B cell (primary cell): Measurements from ENCODE around the gene GADL1. TPM values are rescaled to one million over a fixed set of nuclear protein-coding genes. Genes with fewer than 3 reads are reported as not detected.

Experiments used
- ATAC-seq: fragments of 200-7000 bp; cut with Tn5 transposase; one replicate; pipeline ENCODE4 v1.10.0; 2021; ENCODE audit warnings: low read depth, mild to moderate bottlenecking, moderate number of reproducible peaks, moderate library complexity
- CTCF ChIA-PET: fragments of 350-600 bp; sonication (Branson Sonifier 250); formaldehyde crosslinking; loops from one replicate; lab custom pipeline; 2021; ENCODE audit warnings: antibody characterized with exemption, inconsistent platforms; lab: Charles Lee
- POLR2A ChIA-PET: fragments of 350-600 bp; sonication (Branson Sonifier 250); formaldehyde crosslinking; loops from one replicate; lab custom pipeline; 2021; ENCODE audit warnings: antibody characterized with exemption; lab: Charles Lee
- DNase-seq: peaks from one replicate; pipeline ENCODE4 v3.0.0; 2013
- H2AFZ ChIP-seq: 2 replicates; pipeline ENCODE4 v1.6.1; 2012; ENCODE audit warnings: mild to moderate bottlenecking, low read depth, low read length; ENCODE audit not compliant: insufficient read depth, poor library complexity, severe bottlenecking
- H3K27ac ChIP-seq, 2 donors: 1 replicate in 1 of 2; 2 replicates in 1 of 2; pipeline ENCODE4 v1.5.1; 2012 to 2013; ENCODE audit warnings: low read length in 2 of 2, mild to moderate bottlenecking in 2 of 2, moderate library complexity in 1 of 2
- H3K27me3 ChIP-seq, 4 experiments: fragments of 200-600 bp in 1 of 4; sonication (generic) in 1 of 4; replicated peaks in 1 of 4; 1 replicate in 2 of 4; 2 replicates in 2 of 4; pipeline versions ENCODE4 v1.6.1 to v1.7.0; 2013 to 2016; ENCODE audit warnings: low read length in 3 of 4, mild to moderate bottlenecking in 2 of 4, mixed read lengths in 1 of 4, moderate library complexity in 1 of 4; ENCODE audit not compliant: insufficient read depth in 4 of 4, control insufficient read depth in 3 of 4; ENCODE audit errors: control extremely low read depth in 1 of 4
- H3K36me3 ChIP-seq, 2 experiments: replicated peaks in 1 of 2; 1 replicate in 1 of 2; 2 replicates in 1 of 2; pipeline versions ENCODE4 v1.6.1 to v1.7.1; 2013; ENCODE audit warnings: low read length in 1 of 2; ENCODE audit not compliant: insufficient read depth in 2 of 2, control insufficient read depth in 1 of 2; ENCODE audit errors: control extremely low read depth in 1 of 2, extremely low read depth in 1 of 2
- H3K4me1 ChIP-seq, 2 donors: fragments of 200-600 bp in 1 of 2; sonication (generic) in 1 of 2; 1 replicate in 1 of 2; 2 replicates in 1 of 2; pipeline versions ENCODE4 v1.5.1 to v1.6.1; 2013 to 2017; ENCODE audit warnings: low read length in 2 of 2; ENCODE audit not compliant: control insufficient read depth in 2 of 2, insufficient read depth in 2 of 2
- H3K4me2 ChIP-seq: replicated peaks from 2 replicates; pipeline ENCODE3; 2012; ENCODE audit warnings: mild to moderate bottlenecking, low read depth, low read length; ENCODE audit not compliant: poor library complexity, severe bottlenecking
- H3K4me3 ChIP-seq, 5 experiments: fragments of 200-600 bp in 1 of 5; sonication (generic) in 1 of 5; 1 replicate in 3 of 5; 2 replicates in 2 of 5; pipeline versions ENCODE4 v1.5.1 to v1.7.0; 2011 to 2016; ENCODE audit warnings: low read length in 4 of 5, mild to moderate bottlenecking in 4 of 5, low read depth in 2 of 5, control low read depth in 1 of 5, moderate library complexity in 1 of 5; ENCODE audit not compliant: insufficient read depth in 1 of 5; ENCODE audit errors: control extremely low read depth in 1 of 5, extremely low read depth in 1 of 5
- H3K79me2 ChIP-seq: fragments of 200-600 bp; sonication (generic); one replicate; pipeline ENCODE4 v1.6.0; 2016; ENCODE audit warnings: low read length; ENCODE audit not compliant: control insufficient read depth, insufficient read depth
- H3K9ac ChIP-seq: fragments of 200-600 bp; sonication (generic); 2 replicates; pipeline ENCODE4 v1.6.1; 2017; ENCODE audit warnings: mild to moderate bottlenecking, low read length, moderate library complexity
- H3K9me3 ChIP-seq, 3 donors: one replicate each; pipeline versions ENCODE4 v1.6.1 to v1.7.1; 2013; ENCODE audit warnings: low read length in 2 of 3; ENCODE audit not compliant: control insufficient read depth in 2 of 3, insufficient read depth in 1 of 3; ENCODE audit errors: control extremely low read depth in 1 of 3
- H4K20me1 ChIP-seq: 2 replicates; pipeline ENCODE4 v1.6.0; 2012; ENCODE audit warnings: mild to moderate bottlenecking, low read length; ENCODE audit not compliant: insufficient read depth, control insufficient read depth, poor library complexity, severe bottlenecking
- H3K27ac Mint-ChIP-seq: one replicate; pipeline ENCODE4 v1.8.0; 2021; ENCODE audit warnings: mixed read lengths
- H3K27me3 Mint-ChIP-seq: one replicate; pipeline ENCODE4 v1.8.0; 2021; ENCODE audit warnings: mixed read lengths
- H3K4me1 Mint-ChIP-seq: one replicate; pipeline ENCODE4 v1.8.0; 2021; ENCODE audit warnings: mixed read lengths
- H3K4me3 Mint-ChIP-seq: one replicate; pipeline ENCODE4 v1.8.0; 2021; ENCODE audit warnings: mixed read lengths
- H3K9me3 Mint-ChIP-seq: one replicate; pipeline ENCODE4 v1.8.0; 2022; ENCODE audit warnings: mixed read lengths; ENCODE audit not compliant: insufficient read depth
- CTCF ChIP-seq: fragments of 200-600 bp; IDR thresholded peaks from one replicate; pipeline ENCODE4 v1.8.0; 2022; ENCODE audit warnings: antibody characterized with exemption, mild to moderate bottlenecking
- EZH2 ChIP-seq: IDR thresholded peaks from 2 replicates; pipeline ENCODE4 v1.6.1; 2012; ENCODE audit warnings: borderline replicate concordance, low read depth, mild to moderate bottlenecking, moderate library complexity, low read length; ENCODE audit not compliant: insufficient read depth, poor library complexity, severe bottlenecking
- WGBS: methylation state at CpG from one replicate; pipeline ENCODE4 v1.1.5; 2013; ENCODE audit warnings: missing lambda C conversion rate; ENCODE audit not compliant: insufficient coverage; 5-methylcytosine and 5-hydroxymethylcytosine counted together
- intact Hi-C: fragments of 100-400 bp; cut with micrococcal nuclease; formaldehyde crosslinking; loops from one replicate; pipeline ENCODE4 v1.10.0; 2022
- polyA plus RNA-seq: library from polyadenylated mRNA; depleted of rRNA; stranded (reverse); fragments of >200 nt; gene quantifications from 2 replicates; pipeline ENCODE4 v1.2.3, GENCODE V29; 2012
- total RNA-seq, 2 donors: library from RNA; stranded (reverse); fragments of 120-200 nt in 1 of 2; gene quantifications; 1 replicate in 1 of 2; 2 replicates in 1 of 2; pipeline versions ENCODE4 v1.2.3 to v1.2.4, GENCODE V29; 2013 to 2022

GADL1 gene
- total and polyA plus RNA-seq, 2 donors (not counting 1 experiment from before 2014, with no cell fraction given): not detected

- ChIA-PET POLR2A (no interaction called here), CTCF (interaction anchor here (0.8 to 1.3 kb wide), 5 partner anchors 370 to 646 kb away, joined by 3 to 5 read pairs (median 3); no protein-coding TSS in a partner anchor)
- Histone ChIP-seq H3K9me3 (no peaks in the 10 kb centered on the region), H3K27me3 (no peaks in the 10 kb centered on the region), H4K20me1 (peaks cover 13% of the 10 kb centered on the region), H3K4me3 (no peak overlapping the region), H3K79me2 (peaks cover 30% of the 10 kb centered on the region), H3K4me1 (peaks cover 23 to 28% of the 10 kb centered on the region in 2 donors), H3K27ac (peak overlapping the region; percentile 26 to 82), H3K9ac (no peak overlapping the region), H3K36me3 (peaks cover 21 to 89% of the 10 kb centered on the region in 2 experiments), H2AFZ (no peak overlapping the region), H3K4me2 (peak overlapping the region; percentile 20)
- Mint-ChIP-seq H3K27me3 (no peaks in the 10 kb centered on the region), H3K4me1 (peaks cover 67% of the 10 kb centered on the region), H3K4me3 (no peak overlapping the region), H3K9me3 (no peaks in the 10 kb centered on the region), H3K27ac (peak overlapping the region; percentile 87)
- peak; percentile 7 for ATAC-seq
- no peak for TF ChIP-seq EZH2
- TF ChIP-seq CTCF: no peak
- WGBS: 62% methylated on average over 9 of the region's 10 CpGs
- intact Hi-C loops: no loop called here
- DNase-seq: no peak
Measured at GRCh38 chr3:30688776-30689641, 205.5 kb downstream of the GADL1 start.

DNA sequence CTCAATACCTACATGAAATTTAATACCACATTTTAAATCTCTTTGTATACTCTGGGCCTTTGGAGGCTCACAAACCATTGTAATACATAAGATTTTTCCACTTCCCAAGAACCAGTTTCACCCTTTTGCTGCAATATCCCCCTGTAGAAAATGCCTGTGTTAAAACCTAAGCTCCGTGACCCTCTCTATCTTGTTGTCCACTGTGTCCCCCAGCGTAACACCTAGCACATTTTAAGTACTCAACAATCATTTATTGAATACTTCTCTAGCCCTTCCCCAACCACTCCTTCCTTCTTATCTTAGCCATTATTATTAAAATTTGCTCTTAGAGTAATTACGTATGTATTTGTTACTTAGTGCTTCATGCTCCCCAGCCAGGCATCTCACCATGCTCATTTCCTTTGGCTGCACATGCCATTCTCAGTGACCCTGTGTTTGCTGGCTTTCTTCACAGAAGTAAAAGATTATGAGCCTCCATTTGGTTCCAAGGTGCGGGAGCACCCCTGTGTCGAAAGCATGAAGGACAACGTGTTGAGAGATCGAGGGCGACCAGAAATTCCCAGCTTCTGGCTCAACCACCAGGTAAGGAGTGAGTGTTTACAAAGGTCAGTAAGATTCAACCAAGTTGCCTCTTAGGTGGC lies 206.4 kb downstream of the GADL1 start:
- intact Hi-C loops: no loop called here
- Histone ChIP-seq H3K9ac (no peak overlapping the region), H3K27ac (peak overlapping the region in 1 of 2 donors; percentile 82), H2AFZ (no peak overlapping the region), H3K4me1 (peaks cover 19 to 24% of the 10 kb centered on the region in 2 donors), H3K4me3 (no peak overlapping the region), H3K27me3 (no peaks in the 10 kb centered on the region), H3K4me2 (no peak overlapping the region), H4K20me1 (peaks cover 15% of the 10 kb centered on the region), H3K79me2 (peaks cover 39% of the 10 kb centered on the region), H3K36me3 (peaks cover 21 to 89% of the 10 kb centered on the region in 2 experiments), H3K9me3 (no peaks in the 10 kb centered on the region)
- ChIA-PET POLR2A (no interaction called here), CTCF (interaction anchor here (1.2 to 1.3 kb wide), 2 partner anchors 369 to 645 kb away, joined by 3 to 4 read pairs; no protein-coding TSS in a partner anchor)
- Mint-ChIP-seq H3K4me1 (peaks cover 67% of the 10 kb centered on the region), H3K9me3 (no peaks in the 10 kb centered on the region), H3K4me3 (no peak overlapping the region), H3K27ac (peak overlapping the region; percentile 28), H3K27me3 (no peaks in the 10 kb centered on the region)
- TF ChIP-seq CTCF (no peak), EZH2 (no peak)
- DNase-seq: no peak
- WGBS: 100% methylated on average over 5 of the region's 8 CpGs
- no peak for ATAC-seq
